HepG2 (cell line): Measurements from ENCODE around the gene BAMBI. TPM values are rescaled to one million over a fixed set of nuclear protein-coding genes. Genes with fewer than 3 reads are reported as not detected.

Experiments
- ATAC-seq: fragments of 200-7000 bp; cut with Tn5 transposase; 3 replicates; pipeline ENCODE4 v1.9.1; 2020; ENCODE audit warnings: mild to moderate bottlenecking, moderate library complexity
- BruUV-seq: library from RNA; stranded (reverse); fragments of 400-500 nt; replicated peaks from 2 replicates; lab custom pipeline; 2021; lab: Mats Ljungman, UMichigan
- CTCF ChIA-PET: fragments of 300-600 bp; formaldehyde crosslinking; extraction: SDS; loops from one replicate; lab custom pipeline; 2021; ENCODE audit warnings: low total read pairs, inconsistent platforms, low intra/inter-chr PET ratio; lab: Yijun Ruan, JAX
- POLR2A ChIA-PET: fragments of 350-600 bp; sonication (Branson Sonifier 250); formaldehyde crosslinking; loops from one replicate; lab custom pipeline; 2020; ENCODE audit warnings: antibody characterized with exemption, inconsistent platforms; lab: Yijun Ruan, JAX
- DNase-seq: peaks from one replicate; pipeline ENCODE4 v3.0.0-alpha.2; 2015; ENCODE audit warnings: low spot score
- FAIRE-seq: peaks from 3 replicates; lab custom pipeline; 2011; peaks lifted over from hg19 to GRCh38; lab: Jason Lieb, UNC
- H2AFZ ChIP-seq: one replicate; pipeline ENCODE4 v1.6.1; 2011; ENCODE audit warnings: low read length, inconsistent platforms
- H3K27ac ChIP-seq: fragments of 300-600 bp; 3 replicates; pipeline ENCODE4 v1.8.0; 2011; ENCODE audit warnings: mixed run types, mild to moderate bottlenecking, mixed read lengths, low read length, inconsistent platforms; ENCODE audit not compliant: insufficient read depth; ENCODE audit errors: extremely low read length
- H3K27me3 ChIP-seq, 2 experiments: fragments of 200-600 bp in 1 of 2; 2 replicates in 1 of 2; 3 replicates in 1 of 2; pipeline versions ENCODE4 v1.6.0 to v1.8.0; 2011; ENCODE audit warnings: low read length in 2 of 2, mild to moderate bottlenecking in 2 of 2, moderate library complexity in 2 of 2, inconsistent platforms in 1 of 2; ENCODE audit not compliant: insufficient read depth in 2 of 2, control insufficient read depth in 1 of 2
- H3K36me3 ChIP-seq, 2 experiments: fragments of 200-600 bp in 1 of 2; replicated peaks in 1 of 2; 2 replicates in 1 of 2; 3 replicates in 1 of 2; pipeline versions ENCODE4 v1.5.1 to v1.8.0; 2011; ENCODE audit warnings: low read length in 2 of 2, inconsistent platforms in 1 of 2; ENCODE audit not compliant: insufficient read depth in 2 of 2, control insufficient read depth in 1 of 2
- H3K4me1 ChIP-seq: 2 replicates; pipeline ENCODE4 v1.5.1; 2012; ENCODE audit warnings: low read length, inconsistent platforms; ENCODE audit not compliant: insufficient read depth
- H3K4me2 ChIP-seq: 2 replicates; pipeline ENCODE4 v1.6.0; 2011; ENCODE audit warnings: low read depth, low read length, inconsistent platforms
- H3K4me3 ChIP-seq, 3 experiments: fragments of 200-600 bp in 1 of 3; sonication (generic), shearing (Covaris generic) in 1 of 3; replicated peaks in 1 of 3; 2 replicates each; pipeline ENCODE4 v1.5.1; 2011 to 2016; ENCODE audit warnings: low read length in 3 of 3, inconsistent platforms in 2 of 3, low read depth in 2 of 3, mild to moderate bottlenecking in 2 of 3, control low read depth in 1 of 3, mixed read lengths in 1 of 3; ENCODE audit not compliant: insufficient read depth in 1 of 3
- H3K79me2 ChIP-seq: one replicate; pipeline ENCODE4 v1.6.1; 2011; ENCODE audit warnings: low read length, inconsistent platforms; ENCODE audit not compliant: insufficient read depth
- H3K9ac ChIP-seq: 2 replicates; pipeline ENCODE4 v1.6.0; 2011; ENCODE audit warnings: mild to moderate bottlenecking, low read depth, low read length, inconsistent platforms; ENCODE audit not compliant: insufficient read depth
- H3K9me3 ChIP-seq: 2 replicates; pipeline ENCODE4 v1.5.1; 2012; ENCODE audit warnings: mild to moderate bottlenecking, low read length
- H4K20me1 ChIP-seq: 2 replicates; pipeline ENCODE4 v1.6.0; 2011; ENCODE audit warnings: inconsistent platforms, mild to moderate bottlenecking, low read length, moderate library complexity; ENCODE audit not compliant: insufficient read depth
- CHCHD3 ChIP-seq: sonication (generic); formaldehyde crosslinking; IDR thresholded peaks from 2 replicates; pipeline ENCODE4 v1.8.0; 2022; ENCODE audit warnings: mild to moderate bottlenecking, missing genetic modification reagents, moderate library complexity
- FOSL2 ChIP-seq: sonication (generic); formaldehyde crosslinking; IDR thresholded peaks from 2 replicates; pipeline ENCODE4 v1.4.0; 2020; ENCODE audit warnings: missing genetic modification reagents
- HMG20A ChIP-seq: IDR thresholded peaks from 2 replicates; pipeline ENCODE4 v1.6.1; 2016; ENCODE audit warnings: borderline replicate concordance
- NR2F1 ChIP-seq, 2 experiments: fragments of 450-650 bp in 1 of 2; formaldehyde crosslinking in 1 of 2; IDR thresholded peaks; 2 replicates each; pipeline versions ENCODE4 v1.5.0 to v1.6.1; 2016 to 2020; ENCODE audit warnings: mild to moderate bottlenecking in 1 of 2, missing compliant biosample characterization in 1 of 2, missing genetic modification reagents in 1 of 2, moderate library complexity in 1 of 2
- RFXANK ChIP-seq: IDR thresholded peaks from 2 replicates; pipeline ENCODE4 v1.6.1; 2016
- RXRB ChIP-seq: IDR thresholded peaks from 2 replicates; pipeline ENCODE4 v1.6.1; 2016; ENCODE audit warnings: borderline replicate concordance, missing genetic modification reagents, missing compliant biosample characterization
- SPEN ChIP-seq: sonication (generic); formaldehyde crosslinking; IDR thresholded peaks from 2 replicates; pipeline ENCODE4 v1.5.1; 2020; ENCODE audit warnings: low read depth, mild to moderate bottlenecking, missing genetic modification reagents
- TBX3 ChIP-seq: fragments of 450-650 bp; IDR thresholded peaks from 2 replicates; pipeline ENCODE4 v1.6.1; 2017; ENCODE audit warnings: antibody characterized with exemption, mild to moderate bottlenecking, inconsistent platforms, borderline replicate concordance
- ZNF263 ChIP-seq: sonication (generic); formaldehyde crosslinking; IDR thresholded peaks from 2 replicates; pipeline ENCODE4 v1.4.0; 2020; ENCODE audit warnings: missing genetic modification reagents
- ZNF564 ChIP-seq: sonication (generic); formaldehyde crosslinking; IDR thresholded peaks from 2 replicates; pipeline ENCODE4 v1.8.1; 2023; ENCODE audit warnings: mild to moderate bottlenecking, missing genetic modification reagents
- ZNF644 ChIP-seq: IDR thresholded peaks from 2 replicates; pipeline ENCODE4 v1.6.1; 2016; ENCODE audit warnings: low read depth
- WGBS: methylation state at CpG from one replicate; pipeline ENCODE4 v1.1.6; 2017; ENCODE audit warnings: low lambda C conversion rate; 5-methylcytosine and 5-hydroxymethylcytosine counted together
- in situ Hi-C: cut with HindIII; loops from 2 replicates; pipeline ENCODE4 v1.10.0; 2017; ENCODE audit warnings: low pct_unique_long_range_greater_than_20kb; ENCODE audit not compliant: extremely low pct_ligation_motif_present
- intact Hi-C: fragments of 100-400 bp; cut with micrococcal nuclease; formaldehyde crosslinking; loops from one replicate; pipeline ENCODE4 v1.10.0; 2022; ENCODE audit not compliant: unreplicated experiment
- polyA plus RNA-seq, 8 experiments: library from polyadenylated mRNA; depleted of rRNA in 3 of 8; stranded (reverse) in 7 of 8; unstranded in 1 of 8; fragments of >200 nt; fragmentation: Illumina TruSeq in 4 of 8; extraction: Trizol in 4 of 8; gene quantifications; 2 replicates each; pipeline versions ENCODE4 v1.2.1 to v1.2.3, GENCODE V29; 2011 to 2016; ENCODE audit warnings: low read depth in 4 of 8, missing spikeins in 1 of 8, mixed read lengths in 1 of 8; ENCODE audit not compliant: insufficient read depth in 1 of 8
- total RNA-seq, 5 experiments: library from RNA; depleted of rRNA; stranded (reverse); fragments of >200 nt; fragmentation: Illumina TruSeq; extraction: Trizol; gene quantifications; 2 replicates each; pipeline ENCODE4 v1.2.3, GENCODE V29; 2016; ENCODE audit warnings: low read depth in 1 of 5
- TF ChIP-seq, protein P1 (sequence below): IDR thresholded peaks from 2 replicates; pipeline ENCODE4 v1.6.1; 2016; ENCODE audit warnings: control low read depth
- TF ChIP-seq, protein P2 (sequence below): sonication (generic); formaldehyde crosslinking; IDR thresholded peaks from 2 replicates; pipeline ENCODE4 v1.5.0; 2020; ENCODE audit warnings: mild to moderate bottlenecking, missing genetic modification reagents

BAMBI gene
- total and polyA plus RNA-seq, 2 of the 13 experiments (the other 11 are each of a cell fraction or from before 2014, with no cell fraction given): 12.0 to 23.6 TPM

DNA sequence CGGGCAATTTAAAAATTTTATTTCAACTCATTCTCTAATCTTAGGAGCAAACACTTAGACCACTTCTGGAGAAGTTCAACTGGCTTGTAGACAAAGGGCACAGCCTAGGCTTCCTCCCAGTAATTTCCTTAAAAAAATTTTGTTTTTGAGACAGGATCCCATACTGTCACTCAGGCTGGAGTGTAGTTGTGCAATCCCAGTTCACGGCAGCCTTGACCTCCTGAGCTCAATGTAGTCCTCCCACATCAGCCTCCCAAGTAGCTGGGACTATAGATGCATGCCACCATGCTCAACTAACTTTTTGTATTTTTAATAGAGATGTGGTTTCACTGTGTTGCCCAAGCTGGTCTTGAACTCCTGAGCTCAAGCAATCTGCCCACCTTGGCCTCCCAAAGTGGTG is 38.4 kb downstream of the BAMBI start (continued):
- TF ChIP-seq CHCHD3 (CRISPR knock-in tag): no peak
- TF ChIP-seq HMG20A: peak; percentile 21; the same call in 1 of the 2 replicates
- TF ChIP-seq, protein P1, sequence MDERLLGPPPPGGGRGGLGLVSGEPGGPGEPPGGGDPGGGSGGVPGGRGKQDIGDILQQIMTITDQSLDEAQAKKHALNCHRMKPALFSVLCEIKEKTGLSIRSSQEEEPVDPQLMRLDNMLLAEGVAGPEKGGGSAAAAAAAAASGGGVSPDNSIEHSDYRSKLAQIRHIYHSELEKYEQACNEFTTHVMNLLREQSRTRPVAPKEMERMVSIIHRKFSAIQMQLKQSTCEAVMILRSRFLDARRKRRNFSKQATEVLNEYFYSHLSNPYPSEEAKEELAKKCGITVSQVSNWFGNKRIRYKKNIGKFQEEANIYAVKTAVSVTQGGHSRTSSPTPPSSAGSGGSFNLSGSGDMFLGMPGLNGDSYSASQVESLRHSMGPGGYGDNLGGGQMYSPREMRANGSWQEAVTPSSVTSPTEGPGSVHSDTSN (CRISPR knock-in tag): no peak
- TF ChIP-seq RXRB: 0 out of 2 replicates have a peak, but pooled peaks have one; percentile 20
- no peak for TF ChIP-seq SPEN (CRISPR knock-in tag)
- peak; percentile 25; the same call in 1 of the 2 replicates for TF ChIP-seq FOSL2 (CRISPR knock-in tag)
- peak; percentile 94 for TF ChIP-seq ZNF263
- 0 out of 2 replicates have a peak, but pooled peaks have one; percentile 59 for TF ChIP-seq ZNF644 (CRISPR knock-in tag)
- TF ChIP-seq, protein P2, sequence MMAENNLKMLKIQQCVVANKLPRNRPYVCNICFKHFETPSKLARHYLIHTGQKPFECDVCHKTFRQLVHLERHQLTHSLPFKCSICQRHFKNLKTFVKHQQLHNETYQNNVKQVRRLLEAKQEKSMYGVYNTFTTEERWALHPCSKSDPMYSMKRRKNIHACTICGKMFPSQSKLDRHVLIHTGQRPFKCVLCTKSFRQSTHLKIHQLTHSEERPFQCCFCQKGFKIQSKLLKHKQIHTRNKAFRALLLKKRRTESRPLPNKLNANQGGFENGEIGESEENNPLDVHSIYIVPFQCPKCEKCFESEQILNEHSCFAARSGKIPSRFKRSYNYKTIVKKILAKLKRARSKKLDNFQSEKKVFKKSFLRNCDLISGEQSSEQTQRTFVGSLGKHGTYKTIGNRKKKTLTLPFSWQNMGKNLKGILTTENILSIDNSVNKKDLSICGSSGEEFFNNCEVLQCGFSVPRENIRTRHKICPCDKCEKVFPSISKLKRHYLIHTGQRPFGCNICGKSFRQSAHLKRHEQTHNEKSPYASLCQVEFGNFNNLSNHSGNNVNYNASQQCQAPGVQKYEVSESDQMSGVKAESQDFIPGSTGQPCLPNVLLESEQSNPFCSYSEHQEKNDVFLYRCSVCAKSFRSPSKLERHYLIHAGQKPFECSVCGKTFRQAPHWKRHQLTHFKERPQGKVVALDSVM (CRISPR knock-in tag): peak; percentile 96
- no peak for TF ChIP-seq TBX3
- peak; percentile 46 to 63; a peak in 1 of 4 replicates for TF ChIP-seq NR2F1 (CRISPR knock-in tag; IDR thresholded peaks at IDR 0.05)

DNA sequence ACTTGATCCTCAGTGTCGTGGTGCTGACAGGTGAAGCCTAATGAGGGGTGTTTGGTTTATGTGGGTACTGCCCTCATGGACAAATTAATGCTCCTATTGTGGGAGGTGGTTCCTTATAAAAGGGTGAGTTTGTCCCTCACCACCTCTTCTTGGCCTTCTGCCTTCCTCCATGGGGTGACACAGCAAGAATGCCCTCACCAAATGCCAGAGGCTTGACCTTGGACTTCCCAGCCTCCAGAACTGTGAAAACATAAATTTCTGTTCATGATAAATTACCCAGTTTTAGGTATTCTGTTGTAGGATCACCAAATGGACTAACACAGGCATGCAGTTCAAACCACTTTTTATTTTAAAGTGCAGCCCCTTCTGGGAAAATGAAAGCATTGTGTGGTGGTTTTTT is 39.4 kb downstream of the BAMBI start:
- POLR2A ChIA-PET: no interaction called here
- Histone ChIP-seq H3K4me1 (peaks cover 78% of the 10 kb centered on the region), H4K20me1 (no peaks in the 10 kb centered on the region), H3K9ac (no peak overlapping the region), H3K27ac (no peak overlapping the region), H3K79me2 (no peaks in the 10 kb centered on the region), H3K4me2 (no peak overlapping the region), H3K4me3 (no peak overlapping the region), H3K27me3 (no peaks in the 10 kb centered on the region), H2AFZ (no peak overlapping the region), H3K36me3 (no peaks in the 10 kb centered on the region), H3K9me3 (no peaks in the 10 kb centered on the region)
- no peak for TF ChIP-seq RFXANK (CRISPR knock-in tag)
- peak; percentile 95; the same call in 1 of the 2 replicates for TF ChIP-seq ZNF564 (CRISPR knock-in tag)
- CTCF ChIA-PET: no interaction called here
- no TSS peak for BruUV-seq
- FAIRE-seq: no peak
- DNase-seq: no peak
- in situ Hi-C loops: no loop called here
- no peak for ATAC-seq
- intact Hi-C loops: no loop called here
- WGBS: 92% methylated on average over 1 of the region's 1 CpG
